Midbrain (tissue), 1 donor: Measurements from ENCODE around the gene RAP1GAP2.
A peak's percentile ranks its signal among the peaks of the same experiment; 100 is the strongest.

Experiments used
- DNase-seq: peaks from one replicate; lab custom pipeline; 2025; lab: John Stamatoyannopoulos, UW

RAP1GAP2 gene

GRCh38 chr17:2911755-2912111 lies 115.5 kb downstream of the RAP1GAP2 start:
- no peak for DNase-seq

- DNase-seq, result no peak
Measured at GRCh38 chr17:2912754-2913153, 116.5 kb downstream of the RAP1GAP2 start.

- DNase-seq, result no peak
Measured at GRCh38 chr17:2916461-2916860, 120.2 kb downstream of the RAP1GAP2 start.

GRCh38 chr17:2921443-2921842 lies 125.2 kb downstream of the RAP1GAP2 start:
- no peak for DNase-seq

GRCh38 chr17:2924211-2924610 lies 128.0 kb downstream of the RAP1GAP2 start:
- DNase-seq, result no peak

GRCh38 chr17:2925011-2925410 lies 128.8 kb downstream of the RAP1GAP2 start:
- no peak for DNase-seq

- DNase-seq, result no peak
Measured at GRCh38 chr17:2926019-2926650, 129.9 kb downstream of the RAP1GAP2 start.

- no peak for DNase-seq
Measured at GRCh38 chr17:2928294-2928890, 132.2 kb downstream of the RAP1GAP2 start.

- DNase-seq, result no peak
Measured at GRCh38 chr17:2929881-2930533, 133.8 kb downstream of the RAP1GAP2 start.

GRCh38 chr17:2931876-2932275 lies 135.6 kb downstream of the RAP1GAP2 start:
- DNase-seq, result no peak

- DNase-seq, result no peak
Measured at GRCh38 chr17:2932946-2933345, 136.7 kb downstream of the RAP1GAP2 start.

GRCh38 chr17:2933606-2934005 lies 137.4 kb downstream of the RAP1GAP2 start:
- no peak for DNase-seq

- DNase-seq, result no peak
Measured at GRCh38 chr17:2935632-2936031, 139.4 kb downstream of the RAP1GAP2 start.

- no peak for DNase-seq
Measured at GRCh38 chr17:2936351-2936750, 140.1 kb downstream of the RAP1GAP2 start.

GRCh38 chr17:2936771-2937321 lies 140.6 kb downstream of the RAP1GAP2 start:
- no peak for DNase-seq

GRCh38 chr17:2937331-2938003 lies 141.2 kb downstream of the RAP1GAP2 start:
- DNase-seq, result no peak

- no peak for DNase-seq
Measured at GRCh38 chr17:2939714-2940351, 143.6 kb downstream of the RAP1GAP2 start.

- peak; percentile 73 for DNase-seq
Measured at GRCh38 chr17:2940352-2940751, 144.1 kb downstream of the RAP1GAP2 start.

- no peak for DNase-seq
Measured at GRCh38 chr17:2943981-2944380, 147.7 kb downstream of the RAP1GAP2 start.

GRCh38 chr17:2945299-2945698 lies 149.1 kb downstream of the RAP1GAP2 start:
- DNase-seq, result no peak

GRCh38 chr17:2946144-2946543 lies 149.9 kb downstream of the RAP1GAP2 start:
- no peak for DNase-seq

GRCh38 chr17:2947588-2947950 lies 151.3 kb downstream of the RAP1GAP2 start:
- DNase-seq, result no peak
